A549 (cell line): ENCODE measurements around the gene MTG2.

Experiments used
- CTCF ChIP-seq: fragments of >200 bp; sonication (Bioruptor Twin); formaldehyde crosslinking; IDR thresholded peaks from 3 replicates; pipeline ENCODE4 v1.5.1; 2016
- KDM1A ChIP-seq: fragments of 200-600 bp; sonication (generic); IDR thresholded peaks from 2 replicates; pipeline ENCODE4 v1.6.1; 2016; ENCODE audit warnings: low read depth, mild to moderate bottlenecking
- RAD21 ChIP-seq, 2 experiments: fragments of >200 bp in 1 of 2; sonication (Bioruptor Twin) in 1 of 2; formaldehyde crosslinking in 1 of 2; IDR thresholded peaks in 1 of 2; conservative IDR thresholded peaks in 1 of 2; 2 replicates in 1 of 2; 3 replicates in 1 of 2; pipeline ENCODE4 v1.6.1; 2012 to 2018; ENCODE audit warnings: inconsistent platforms in 1 of 2

- TF ChIP-seq CTCF (no peak), KDM1A (no peak), RAD21 (conservative IDR thresholded peaks at IDR 0.05 in 1 of 2, IDR thresholded peaks at IDR 0.05 in 1 of 2) (no peak)
Observed at GRCh38 chr20:62224113-62224855, 41.5 kb downstream of the MTG2 start.
